Gastrocnemius medialis (tissue), 4 donors: ENCODE data around the gene CASZ1. TPM values are rescaled to one million over a fixed set of nuclear protein-coding genes. Genes with fewer than 3 reads are reported as not detected.

Experiments
- ATAC-seq, 2 donors: fragments of 150-250 bp; one replicate each; pipeline ENCODE4 v1.9.1; 2016
- DNase-seq, 2 donors: peaks; one replicate each; pipeline ENCODE4 v3.0.0-alpha.2; 2019
- H3K27ac ChIP-seq, 4 donors: fragments of 200-600 bp; sonication (generic); 1 replicate in 1 of 4; 2 replicates in 3 of 4; pipeline ENCODE4 v1.5.1; 2016 to 2018; ENCODE audit warnings: mild to moderate bottlenecking in 2 of 4, moderate library complexity in 1 of 4
- H3K27me3 ChIP-seq, 3 donors: fragments of 200-600 bp; sonication (generic) in 2 of 3; 1 replicate in 1 of 3; 2 replicates in 2 of 3; pipeline versions ENCODE4 v1.5.1 to v1.6.0; 2016 to 2019; ENCODE audit warnings: mild to moderate bottlenecking in 1 of 3, moderate library complexity in 1 of 3
- H3K36me3 ChIP-seq, 2 donors: fragments of 200-600 bp; sonication (generic) in 1 of 2; one replicate each; pipeline ENCODE4 v1.5.1; 2017 to 2018
- H3K4me1 ChIP-seq, 2 donors: fragments of 200-600 bp; sonication (generic) in 1 of 2; one replicate each; pipeline ENCODE4 v1.5.1; 2016 to 2017; ENCODE audit warnings: mild to moderate bottlenecking in 2 of 2
- H3K4me3 ChIP-seq, 4 donors: fragments of 200-600 bp; sonication (generic) in 3 of 4; 1 replicate in 1 of 4; 2 replicates in 3 of 4; pipeline ENCODE4 v1.5.1; 2016 to 2019; ENCODE audit warnings: mild to moderate bottlenecking in 2 of 4
- H3K9me3 ChIP-seq, 3 donors: fragments of 200-600 bp; sonication (generic) in 2 of 3; 1 replicate in 1 of 3; 2 replicates in 2 of 3; pipeline ENCODE4 v1.5.1; 2016 to 2019
- POLR2A ChIP-seq, 2 donors: fragments of 450-650 bp; IDR thresholded peaks; one replicate each; pipeline ENCODE4 v1.6.1; 2017; ENCODE audit warnings: antibody characterized with exemption in 2 of 2, mild to moderate bottlenecking in 2 of 2, moderate library complexity in 2 of 2
- in situ Hi-C, 4 donors: fragments of 200-750 bp; cut with MboI; loops; one replicate each; pipeline versions ENCODE4 v1.15.0 to v1.8.0; 2017; ENCODE audit warnings: low sequenced_read_pairs in 4 of 4
- intact Hi-C: fragments of 100-400 bp; cut with DNase I; formaldehyde crosslinking; loops from one replicate; pipeline ENCODE4 v1.15.1; 2023; ENCODE audit warnings: low total_unique reads
- total RNA-seq, 4 donors: library from RNA; depleted of rRNA; stranded (reverse); fragments of >200 nt; gene quantifications; one replicate each; pipeline versions ENCODE4 v1.1.0 to v1.2.3, GENCODE V29; 2016
- TF ChIP-seq, protein P1 (sequence below), 5 experiments: fragments of 450-650 bp in 3 of 5; fragments of 200-600 bp in 2 of 5; sonication (generic) in 2 of 5; IDR thresholded peaks in 4 of 5; conservative IDR thresholded peaks in 1 of 5; 1 replicate in 4 of 5; 2 replicates in 1 of 5; pipeline ENCODE4 v1.5.1; 2016 to 2019; ENCODE audit warnings: antibody characterized with exemption in 5 of 5, mild to moderate bottlenecking in 3 of 5, moderate library complexity in 3 of 5

Gene CASZ1
- total RNA-seq, 4 donors from 2014 or later, result 19.1 to 121 (median 80.6) TPM

DNA sequence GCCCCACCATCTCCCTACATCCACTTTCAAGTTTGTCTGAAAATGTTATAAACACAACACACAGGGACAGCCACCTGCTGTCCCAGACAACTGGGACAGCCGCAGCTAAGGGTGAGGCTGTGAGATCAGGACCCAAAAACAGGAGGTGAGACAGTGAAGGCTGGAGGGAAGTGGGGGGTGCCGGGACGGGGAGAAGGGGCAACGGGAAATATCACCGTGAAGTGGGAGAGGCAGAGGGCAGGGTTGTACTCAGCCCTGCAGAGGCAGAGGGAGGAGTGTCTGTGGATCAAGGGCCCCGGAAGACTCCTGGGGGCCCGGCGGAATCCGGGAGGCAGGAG, 114.4 kb downstream of the CASZ1 start:
- Histone ChIP-seq H3K27ac (peak overlapping the region; percentile 65 to 81 (median 72)), H3K36me3 (no peaks in the 10 kb centered on the region), H3K27me3 (no peaks in the 10 kb centered on the region), H3K9me3 (no peaks in the 10 kb centered on the region), H3K4me3 (no peak overlapping the region), H3K4me1 (peaks cover 93 to 100% of the 10 kb centered on the region in 2 donors)
- intact Hi-C loops, result loop anchor here (5.0 kb wide), 1 partner anchor 170 kb away; no protein-coding TSS in a partner anchor
- in situ Hi-C loops, result loop anchor here in 3 of 4 donors (10.0 to 25.0 kb wide), 2 partner anchors 105 to 113 kb away; partner anchors contain the start of gene CASZ1 (in 3 of the 3)
- ATAC-seq (peak; percentile 37 to 48), DNase-seq (no peak)
- TF ChIP-seq, protein P1, sequence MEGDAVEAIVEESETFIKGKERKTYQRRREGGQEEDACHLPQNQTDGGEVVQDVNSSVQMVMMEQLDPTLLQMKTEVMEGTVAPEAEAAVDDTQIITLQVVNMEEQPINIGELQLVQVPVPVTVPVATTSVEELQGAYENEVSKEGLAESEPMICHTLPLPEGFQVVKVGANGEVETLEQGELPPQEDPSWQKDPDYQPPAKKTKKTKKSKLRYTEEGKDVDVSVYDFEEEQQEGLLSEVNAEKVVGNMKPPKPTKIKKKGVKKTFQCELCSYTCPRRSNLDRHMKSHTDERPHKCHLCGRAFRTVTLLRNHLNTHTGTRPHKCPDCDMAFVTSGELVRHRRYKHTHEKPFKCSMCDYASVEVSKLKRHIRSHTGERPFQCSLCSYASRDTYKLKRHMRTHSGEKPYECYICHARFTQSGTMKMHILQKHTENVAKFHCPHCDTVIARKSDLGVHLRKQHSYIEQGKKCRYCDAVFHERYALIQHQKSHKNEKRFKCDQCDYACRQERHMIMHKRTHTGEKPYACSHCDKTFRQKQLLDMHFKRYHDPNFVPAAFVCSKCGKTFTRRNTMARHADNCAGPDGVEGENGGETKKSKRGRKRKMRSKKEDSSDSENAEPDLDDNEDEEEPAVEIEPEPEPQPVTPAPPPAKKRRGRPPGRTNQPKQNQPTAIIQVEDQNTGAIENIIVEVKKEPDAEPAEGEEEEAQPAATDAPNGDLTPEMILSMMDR (IDR thresholded peaks at IDR 0.05 in 4 of 5, conservative IDR thresholded peaks at IDR 0.05 in 1 of 5), result no peak
- no peak for TF ChIP-seq POLR2A (IDR thresholded peaks at IDR 0.05)

DNA sequence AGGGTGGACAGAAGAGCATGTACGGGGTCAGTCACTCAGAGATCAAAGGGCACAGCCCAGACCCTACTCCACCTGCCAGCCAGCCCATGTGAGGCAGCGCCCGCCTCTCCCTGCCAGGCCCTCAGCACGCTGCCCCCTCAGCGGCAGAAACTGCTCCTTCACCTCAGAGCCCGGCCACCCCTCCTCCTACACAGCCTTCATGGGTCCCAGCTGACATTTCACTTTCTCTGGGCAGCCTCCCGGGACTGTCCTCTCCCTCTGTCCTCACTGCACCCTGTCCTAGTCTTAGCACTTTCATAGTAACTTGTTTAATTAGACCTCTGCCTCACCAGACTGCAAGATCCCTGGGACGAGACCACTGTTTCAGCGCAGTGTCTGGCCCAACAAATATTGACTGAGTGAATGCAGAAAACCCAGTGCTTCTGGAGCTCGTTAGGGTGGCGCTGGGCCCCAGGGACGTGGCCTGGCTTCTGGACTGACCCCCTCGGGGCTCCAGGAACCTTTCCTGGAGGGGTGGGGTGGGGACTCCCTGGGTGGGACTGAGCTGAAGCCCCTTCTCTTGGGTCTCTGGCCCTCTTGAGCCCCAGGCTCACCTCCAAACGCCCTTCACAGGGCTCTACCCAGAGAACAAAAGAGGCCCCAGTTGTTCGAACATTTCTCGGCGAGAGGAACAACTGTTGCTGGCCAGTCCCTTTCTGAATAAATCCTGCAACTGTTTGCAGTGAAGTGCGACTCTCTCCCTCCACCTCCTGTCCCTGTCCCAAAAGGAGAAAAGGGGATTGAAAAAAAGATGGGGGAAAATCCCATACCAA, 114.9 kb downstream of the CASZ1 start:
- Histone ChIP-seq H3K4me3 (no peak overlapping the region), H3K36me3 (no peaks in the 10 kb centered on the region), H3K9me3 (no peaks in the 10 kb centered on the region), H3K4me1 (peaks cover 93 to 95% of the 10 kb centered on the region in 2 donors), H3K27me3 (no peaks in the 10 kb centered on the region), H3K27ac (peak overlapping the region; percentile 65 to 81 (median 72))
- intact Hi-C loops, result loop anchor here (5.0 kb wide), 1 partner anchor 169 kb away; no protein-coding TSS in a partner anchor
- TF ChIP-seq, protein P1 (IDR thresholded peaks at IDR 0.05 in 4 of 5, conservative IDR thresholded peaks at IDR 0.05 in 1 of 5), result no peak
- TF ChIP-seq POLR2A (IDR thresholded peaks at IDR 0.05), result no peak
- in situ Hi-C loops, result loop anchor here in 3 of 4 donors (10.0 to 25.0 kb wide), 2 partner anchors 106 to 113 kb away; partner anchors contain the start of gene CASZ1 (in 3 of the 3)
- DNase-seq (no peak), ATAC-seq (no peak)

DNA sequence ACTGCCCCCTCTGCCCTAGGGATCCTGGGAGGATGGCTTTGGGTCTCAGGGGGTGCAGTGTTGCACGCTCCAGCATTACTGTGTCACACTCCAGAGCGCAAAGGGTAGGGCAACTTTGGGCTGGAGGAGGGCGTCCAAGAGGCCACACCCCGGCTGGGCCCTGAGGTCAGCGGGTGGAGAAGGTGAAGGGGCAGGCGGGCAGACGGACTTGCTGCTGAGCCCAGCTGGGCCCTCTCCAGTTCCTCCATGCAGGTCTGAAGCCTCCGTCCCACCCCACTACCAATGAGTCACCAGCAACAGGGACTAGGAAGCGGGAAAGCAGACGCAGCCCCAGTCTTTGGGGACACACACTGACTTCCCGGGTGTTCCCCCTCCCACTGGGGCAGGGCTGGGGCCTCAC, 116.0 kb downstream of the CASZ1 start:
- in situ Hi-C loops, result loop anchor here in 3 of 4 donors (10.0 to 25.0 kb wide), 2 partner anchors 107 to 114 kb away; partner anchors contain the start of gene CASZ1 (in 3 of the 3)
- H3K36me3 ChIP-seq, result no peaks in the 10 kb centered on the region
- TF ChIP-seq, protein P1 (IDR thresholded peaks at IDR 0.05 in 4 of 5, conservative IDR thresholded peaks at IDR 0.05 in 1 of 5), result no peak
- no peak for TF ChIP-seq POLR2A (IDR thresholded peaks at IDR 0.05)
- ATAC-seq, result no peak
- H3K27ac ChIP-seq, result peak overlapping the region; percentile 65 to 81 (median 72)
- no peaks in the 10 kb centered on the region for H3K9me3 ChIP-seq
- H3K27me3 ChIP-seq, result no peaks in the 10 kb centered on the region
- intact Hi-C loops, result loop anchor here (5.0 kb wide), 1 partner anchor 168 kb away; no protein-coding TSS in a partner anchor
- peaks cover 82 to 89% of the 10 kb centered on the region in 2 donors for H3K4me1 ChIP-seq
- no peak overlapping the region for H3K4me3 ChIP-seq
- no peak for DNase-seq

DNA sequence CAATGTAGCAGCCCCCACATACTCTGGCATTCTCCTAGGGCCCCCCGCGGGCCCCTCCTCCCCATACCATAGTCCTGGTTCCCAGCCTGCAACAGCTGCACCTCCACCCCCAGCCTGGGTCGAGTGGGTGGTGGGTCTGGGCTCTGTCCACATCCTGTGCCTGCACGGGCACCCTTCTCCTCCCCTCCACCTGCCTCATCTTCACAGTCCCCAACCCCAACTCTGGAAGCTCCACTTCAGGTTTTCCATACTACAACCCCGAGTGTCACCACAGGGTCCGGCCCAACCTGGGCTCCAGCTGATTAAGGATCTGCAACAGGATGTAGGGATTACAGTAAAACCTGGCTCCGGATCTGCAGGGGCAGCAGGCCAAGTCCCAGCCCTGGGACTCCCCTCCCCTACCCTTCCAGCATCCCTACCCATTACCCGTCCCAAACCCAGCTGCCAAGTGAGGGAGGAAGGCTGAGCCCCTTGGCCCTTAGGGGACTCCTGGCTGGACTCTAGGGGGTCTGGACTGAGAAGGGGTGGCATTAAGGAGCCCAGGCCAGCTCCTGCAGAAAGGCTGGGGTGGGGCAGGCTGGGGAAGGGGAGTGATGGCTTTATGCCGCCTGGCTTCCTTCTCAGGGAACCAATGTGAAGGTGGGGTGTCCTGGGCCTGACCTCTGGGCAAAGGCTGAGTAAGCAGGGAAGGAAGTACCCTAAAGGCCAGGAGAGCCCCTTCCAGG, 116.8 kb downstream of the CASZ1 start:
- in situ Hi-C loops (loop anchor here in 3 of 4 donors (10.0 to 25.0 kb wide), 2 partner anchors 108 to 115 kb away; partner anchors contain the start of gene CASZ1 (in 3 of the 3)), intact Hi-C loops (loop anchor here (5.0 kb wide), 1 partner anchor 167 kb away; no protein-coding TSS in a partner anchor)
- TF ChIP-seq POLR2A (IDR thresholded peaks at IDR 0.05), result no peak
- TF ChIP-seq, protein P1 (IDR thresholded peaks at IDR 0.05 in 4 of 5, conservative IDR thresholded peaks at IDR 0.05 in 1 of 5), result no peak
- H3K27me3 ChIP-seq, result no peaks in the 10 kb centered on the region
- H3K4me1 ChIP-seq, result peaks cover 78 to 81% of the 10 kb centered on the region in 2 donors
- no peaks in the 10 kb centered on the region for H3K9me3 ChIP-seq
- no peak for ATAC-seq
- no peak for DNase-seq
- H3K27ac ChIP-seq, result peak overlapping the region in 3 of 4 donors; percentile 22 to 81 (median 37)
- no peak overlapping the region for H3K4me3 ChIP-seq
- H3K36me3 ChIP-seq, result no peaks in the 10 kb centered on the region
